Neural progenitor cell (in vitro differentiated cells): Measurements from ENCODE around the gene TRIM34.

ENCODE experiments used
- EZH2 ChIP-seq: fragments of 200-600 bp; sonication (generic); IDR thresholded peaks from 2 replicates; pipeline ENCODE4 v1.6.1; 2017; ENCODE audit warnings: antibody characterized with exemption, mild to moderate bottlenecking, moderate library complexity
- TF ChIP-seq, protein P1 (sequence below): fragments of 200-600 bp; sonication (generic); IDR thresholded peaks from 2 replicates; pipeline ENCODE4 v1.5.1; 2017; ENCODE audit warnings: antibody characterized with exemption, mild to moderate bottlenecking

- TF ChIP-seq, protein P1, sequence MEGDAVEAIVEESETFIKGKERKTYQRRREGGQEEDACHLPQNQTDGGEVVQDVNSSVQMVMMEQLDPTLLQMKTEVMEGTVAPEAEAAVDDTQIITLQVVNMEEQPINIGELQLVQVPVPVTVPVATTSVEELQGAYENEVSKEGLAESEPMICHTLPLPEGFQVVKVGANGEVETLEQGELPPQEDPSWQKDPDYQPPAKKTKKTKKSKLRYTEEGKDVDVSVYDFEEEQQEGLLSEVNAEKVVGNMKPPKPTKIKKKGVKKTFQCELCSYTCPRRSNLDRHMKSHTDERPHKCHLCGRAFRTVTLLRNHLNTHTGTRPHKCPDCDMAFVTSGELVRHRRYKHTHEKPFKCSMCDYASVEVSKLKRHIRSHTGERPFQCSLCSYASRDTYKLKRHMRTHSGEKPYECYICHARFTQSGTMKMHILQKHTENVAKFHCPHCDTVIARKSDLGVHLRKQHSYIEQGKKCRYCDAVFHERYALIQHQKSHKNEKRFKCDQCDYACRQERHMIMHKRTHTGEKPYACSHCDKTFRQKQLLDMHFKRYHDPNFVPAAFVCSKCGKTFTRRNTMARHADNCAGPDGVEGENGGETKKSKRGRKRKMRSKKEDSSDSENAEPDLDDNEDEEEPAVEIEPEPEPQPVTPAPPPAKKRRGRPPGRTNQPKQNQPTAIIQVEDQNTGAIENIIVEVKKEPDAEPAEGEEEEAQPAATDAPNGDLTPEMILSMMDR = no peak
- no peak for TF ChIP-seq EZH2
These were observed 65.9 kb downstream of the TRIM34 start for GRCh38 chr11:5690736-5691135.
